ENCODE measurements around the gene P2RX1. TPM values are rescaled to one million over a fixed set of nuclear protein-coding genes. Genes with fewer than 3 reads are reported as not detected.
"Not testable (repeated sequence)": the region's sequence is repeated elsewhere in the genome, so short reads cannot be mapped to it uniquely, and the experiment has no call there.

P2RX1 gene
- polyA plus RNA-seq, 1 experiment: 0.05 TPM

DNA sequence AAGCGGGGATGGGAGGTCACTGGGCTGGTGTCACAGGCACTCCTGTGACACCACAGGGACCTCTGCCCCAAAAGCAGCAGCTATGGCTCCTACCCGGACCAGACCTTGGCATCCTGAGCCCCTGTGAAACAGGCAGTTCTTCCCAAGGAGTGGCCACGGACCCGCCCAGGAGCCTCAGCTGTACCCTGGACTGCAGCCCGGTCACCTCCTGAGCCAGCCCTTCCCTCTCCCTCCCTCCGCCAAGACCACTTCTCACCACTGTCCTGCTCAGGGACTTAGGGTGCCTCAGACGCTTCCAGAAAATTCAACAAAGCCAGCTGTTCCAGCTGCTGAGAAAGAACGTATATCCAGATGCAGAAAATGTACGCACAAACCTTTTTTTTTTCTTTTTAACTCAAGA, 56.3 kb downstream of the P2RX1 start:
- Histone ChIP-seq H3K27ac (ENCODE audit: low read depth, low read length) (no peak overlapping the region), H3K9me3 (ENCODE audit: control insufficient read depth, insufficient read depth, low read length) (no peaks in the 10 kb centered on the region), H3K27me3 (ENCODE audit: control insufficient read depth, insufficient read depth, low read length) (no peaks in the 10 kb centered on the region), H3K4me3 (ENCODE audit: low read depth, low read length) (no peak overlapping the region)
- TF ChIP-seq, protein P1, sequence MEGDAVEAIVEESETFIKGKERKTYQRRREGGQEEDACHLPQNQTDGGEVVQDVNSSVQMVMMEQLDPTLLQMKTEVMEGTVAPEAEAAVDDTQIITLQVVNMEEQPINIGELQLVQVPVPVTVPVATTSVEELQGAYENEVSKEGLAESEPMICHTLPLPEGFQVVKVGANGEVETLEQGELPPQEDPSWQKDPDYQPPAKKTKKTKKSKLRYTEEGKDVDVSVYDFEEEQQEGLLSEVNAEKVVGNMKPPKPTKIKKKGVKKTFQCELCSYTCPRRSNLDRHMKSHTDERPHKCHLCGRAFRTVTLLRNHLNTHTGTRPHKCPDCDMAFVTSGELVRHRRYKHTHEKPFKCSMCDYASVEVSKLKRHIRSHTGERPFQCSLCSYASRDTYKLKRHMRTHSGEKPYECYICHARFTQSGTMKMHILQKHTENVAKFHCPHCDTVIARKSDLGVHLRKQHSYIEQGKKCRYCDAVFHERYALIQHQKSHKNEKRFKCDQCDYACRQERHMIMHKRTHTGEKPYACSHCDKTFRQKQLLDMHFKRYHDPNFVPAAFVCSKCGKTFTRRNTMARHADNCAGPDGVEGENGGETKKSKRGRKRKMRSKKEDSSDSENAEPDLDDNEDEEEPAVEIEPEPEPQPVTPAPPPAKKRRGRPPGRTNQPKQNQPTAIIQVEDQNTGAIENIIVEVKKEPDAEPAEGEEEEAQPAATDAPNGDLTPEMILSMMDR (IDR thresholded peaks at IDR 0.05; ENCODE audit: low read depth, low read length): no peak
- CTCF ChIA-PET: interaction anchor here (7.3 kb wide), 1 partner anchor 14 kb away, joined by 51 read pairs; the partner anchor contains the start of gene NCBP3
- no peak for DNase-seq (ENCODE audit: low read depth, low spot score)
- POLR2A ChIA-PET: no interaction called here

DNA sequence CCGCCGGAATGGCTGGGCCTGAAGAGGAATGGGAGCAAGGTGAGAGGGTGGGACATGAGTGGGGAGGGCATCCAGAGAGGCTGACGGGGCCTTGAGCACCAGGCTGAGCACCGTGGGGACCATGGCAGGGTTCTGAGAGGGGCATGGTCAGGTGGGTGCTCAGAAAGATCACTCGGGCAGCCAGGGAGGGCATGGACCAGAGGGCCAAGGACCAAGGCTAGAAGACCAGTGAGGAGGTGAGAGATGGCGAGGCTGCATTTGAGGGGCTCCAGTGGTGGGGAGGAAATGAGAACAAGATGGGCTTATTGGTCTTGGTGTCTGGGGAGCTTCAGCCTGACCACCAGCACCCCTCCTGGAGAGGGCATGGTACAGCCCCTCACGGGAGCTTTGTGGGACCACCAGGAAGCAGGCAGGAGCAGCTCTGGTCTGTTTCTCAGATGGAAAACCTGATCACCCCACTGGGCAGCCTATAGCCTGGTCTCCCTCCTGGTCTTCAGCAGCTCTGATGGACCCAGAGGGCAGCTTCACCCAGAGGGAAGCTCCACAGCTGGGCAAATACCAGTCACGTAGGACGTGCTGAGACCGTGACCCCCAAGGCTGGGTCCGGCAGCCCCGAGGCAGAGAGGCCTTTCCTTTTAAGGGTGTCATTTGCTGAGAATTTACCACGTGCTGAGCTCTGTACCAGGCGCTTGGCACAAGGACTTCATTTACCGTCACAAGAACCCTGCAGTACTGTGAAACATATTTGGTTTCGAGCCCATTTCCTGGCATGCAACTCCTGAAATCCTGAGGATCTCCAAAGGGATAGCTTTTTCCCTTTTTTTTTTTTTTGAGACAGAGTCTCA, 58.8 kb downstream of the P2RX1 start:
- no peak for DNase-seq (ENCODE audit: low read depth, low spot score)
- Histone ChIP-seq H3K9me3 (ENCODE audit: control insufficient read depth, insufficient read depth, low read length) (no peaks in the 10 kb centered on the region), H3K27me3 (ENCODE audit: control insufficient read depth, insufficient read depth, low read length) (no peaks in the 10 kb centered on the region), H3K4me3 (ENCODE audit: low read depth, low read length) (no peak overlapping the region), H3K27ac (ENCODE audit: low read depth, low read length) (no peak overlapping the region)
- ChIA-PET CTCF (interaction anchor here (0.6 to 7.3 kb wide), 4 partner anchors 12 to 30 kb away, joined by 3 to 51 read pairs (median 3); partner anchors contain the start of gene NCBP3), POLR2A (no interaction called here)
- TF ChIP-seq, protein P1 (IDR thresholded peaks at IDR 0.05; ENCODE audit: low read depth, low read length): no peak

DNA sequence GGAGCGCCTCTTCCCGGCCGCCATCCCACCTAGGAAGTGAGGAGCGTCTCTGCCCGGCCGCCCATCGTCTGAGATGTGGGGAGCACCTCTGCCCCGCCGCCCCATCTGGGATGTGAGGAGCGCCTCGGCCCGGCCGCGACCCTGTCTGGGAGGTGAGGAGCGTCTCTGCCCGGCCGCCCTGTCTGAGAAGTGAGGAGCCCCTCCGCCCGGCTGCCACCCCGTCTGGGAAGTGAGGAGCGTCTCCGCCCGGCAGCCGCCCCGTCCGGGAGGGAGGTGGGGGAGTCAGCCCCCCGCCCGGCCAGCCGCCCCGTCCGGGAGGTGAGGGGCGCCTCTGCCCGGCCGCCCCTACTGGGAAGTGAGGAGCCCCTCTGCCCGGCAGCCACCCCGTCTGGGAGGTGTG, 62.1 kb downstream of the P2RX1 start:
- H3K27ac ChIP-seq (ENCODE audit: low read depth, low read length); H3K9me3 ChIP-seq (ENCODE audit: control insufficient read depth, insufficient read depth, low read length); DNase-seq (ENCODE audit: low read depth, low spot score); H3K27me3 ChIP-seq (ENCODE audit: control insufficient read depth, insufficient read depth, low read length); H3K4me3 ChIP-seq (ENCODE audit: low read depth, low read length): not testable (repeated sequence)
- POLR2A ChIA-PET: interaction anchor here (0.7 kb wide), 1 partner anchor 94 kb away, joined by 3 read pairs; no protein-coding TSS in a partner anchor
- CTCF ChIA-PET: interaction anchor here (7.3 kb wide), 1 partner anchor 9 kb away, joined by 51 read pairs; the partner anchor contains the start of gene NCBP3

DNA sequence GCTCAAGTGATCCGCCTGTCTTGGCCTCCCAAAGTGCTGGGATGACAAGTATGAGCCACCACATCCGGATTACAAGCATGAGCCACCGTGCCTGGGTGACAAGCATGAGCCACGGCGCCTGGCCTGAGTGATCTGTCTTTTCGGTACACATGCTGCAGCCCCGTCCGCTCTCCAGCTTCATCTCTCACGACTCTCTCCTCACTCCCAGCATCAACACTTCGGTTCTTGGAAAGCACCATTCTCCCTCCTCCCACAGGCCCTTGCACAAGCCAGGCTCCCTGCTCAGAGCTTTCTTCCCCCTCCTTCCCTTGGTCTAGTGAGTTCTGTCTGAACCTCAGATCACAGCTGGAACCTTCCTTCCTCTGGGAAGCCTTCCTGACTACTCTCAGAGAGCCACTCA, 63.7 kb downstream of the P2RX1 start:
- CTCF ChIA-PET: no interaction called here
- TF ChIP-seq, protein P1 (IDR thresholded peaks at IDR 0.05; ENCODE audit: low read depth, low read length): no peak
- peaks cover 5% of the 10 kb centered on the region for H3K27me3 ChIP-seq (ENCODE audit: control insufficient read depth, insufficient read depth, low read length)
- no peak overlapping the region for H3K4me3 ChIP-seq (ENCODE audit: low read depth, low read length)
- DNase-seq (ENCODE audit: low read depth, low spot score): no peak
- H3K27ac ChIP-seq (ENCODE audit: low read depth, low read length): no peak overlapping the region
- H3K9me3 ChIP-seq (ENCODE audit: control insufficient read depth, insufficient read depth, low read length): no peaks in the 10 kb centered on the region; the same call in 1 of the 2 replicates
- POLR2A ChIA-PET: no interaction called here

DNA sequence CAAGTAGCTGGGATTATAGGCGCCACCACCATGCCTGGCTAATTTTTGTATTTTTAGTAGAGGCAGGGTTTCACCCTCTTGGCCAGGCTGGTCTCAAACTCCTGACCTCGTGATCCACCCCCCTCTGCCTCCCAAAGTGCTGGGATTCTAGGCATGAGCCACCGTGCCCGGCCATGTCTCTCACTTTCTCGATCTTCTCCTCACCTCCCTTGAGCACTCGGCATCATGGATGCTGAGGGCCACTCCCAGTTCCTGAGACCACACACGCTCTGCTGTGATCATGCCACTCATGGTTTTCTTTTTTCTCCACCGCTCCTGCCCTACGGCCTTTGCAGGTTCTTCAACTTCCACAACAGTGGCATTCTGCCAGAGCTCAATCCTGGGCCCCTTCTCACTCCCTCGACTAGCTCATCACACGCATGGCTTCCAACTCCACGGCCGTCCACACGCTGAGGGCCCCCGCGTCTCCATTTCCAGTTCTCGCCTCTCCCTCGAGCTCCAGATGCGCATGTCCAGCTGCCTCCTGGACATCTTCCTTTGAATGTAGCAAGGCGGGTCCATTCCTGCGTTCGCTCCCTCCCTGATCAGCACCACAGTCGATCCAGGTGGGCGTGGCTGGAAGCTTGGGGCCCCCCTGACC, 64.7 kb downstream of the P2RX1 start:
- DNase-seq (ENCODE audit: low read depth, low spot score): no peak
- CTCF ChIA-PET: interaction anchor here (0.6 kb wide), 1 partner anchor 12 kb away, joined by 3 read pairs; no protein-coding TSS in a partner anchor
- TF ChIP-seq, protein P1 (IDR thresholded peaks at IDR 0.05; ENCODE audit: low read depth, low read length): no peak
- Histone ChIP-seq H3K9me3 (ENCODE audit: control insufficient read depth, insufficient read depth, low read length) (no peaks in the 10 kb centered on the region; the same call in 1 of the 2 replicates), H3K27me3 (ENCODE audit: control insufficient read depth, insufficient read depth, low read length) (peaks cover 5% of the 10 kb centered on the region), H3K27ac (ENCODE audit: low read depth, low read length) (no peak overlapping the region), H3K4me3 (ENCODE audit: low read depth, low read length) (no peak overlapping the region)
- POLR2A ChIA-PET: no interaction called here

All from AG04450 (cell line).